ENCODE results near the gene LTBP1. TPM values are rescaled to one million over a fixed set of nuclear protein-coding genes. Genes with fewer than 3 reads are reported as not detected.

Gene LTBP1
- total RNA-seq, 2 experiments from 2014 or later, result 61.1 to 82.6 TPM

- POLR2A ChIA-PET, result interaction anchor here (0.7 kb wide), 1 partner anchor 39 kb away, joined by 3 read pairs; no protein-coding TSS in a partner anchor
- CTCF ChIA-PET (ENCODE audit: unreplicated experiment), result no interaction called here
- Histone ChIP-seq H2AFZ (ENCODE audit: low read length) (no peak overlapping the region), H3K27ac (ENCODE audit: low read depth, low read length, poor library complexity, severe bottlenecking) (no peak overlapping the region), H3K79me2 (ENCODE audit: insufficient read depth, low read depth, low read length) (no peaks in the 10 kb centered on the region), H3K4me1 (ENCODE audit: insufficient read depth, low read length, poor library complexity, severe bottlenecking) (no peaks in the 10 kb centered on the region), H3K4me2 (ENCODE audit: low read length) (no peak overlapping the region), H3K4me3 (ENCODE audit: low read depth, low read length, poor library complexity, severe bottlenecking) (no peak overlapping the region), H3K36me3 (ENCODE audit: insufficient read depth, low read length) (peaks cover 82% of the 10 kb centered on the region), H4K20me1 (ENCODE audit: insufficient read depth, low read length) (no peaks in the 10 kb centered on the region), H3K9me3 (ENCODE audit: low read length) (no peaks in the 10 kb centered on the region), H3K9me2 (ENCODE audit: insufficient read depth, low read length) (no peaks in the 10 kb centered on the region)
- BruUV-seq (replicated peaks), result no TSS peak
- intact Hi-C loops (cut with micrococcal nuclease; ENCODE audit: unreplicated experiment), result no loop called here
- no peak for TF ChIP-seq EZH2phosphoT487 (IDR thresholded peaks at IDR 0.05; ENCODE audit: borderline replicate concordance, low read depth, low read length)
- TF ChIP-seq, protein P1, sequence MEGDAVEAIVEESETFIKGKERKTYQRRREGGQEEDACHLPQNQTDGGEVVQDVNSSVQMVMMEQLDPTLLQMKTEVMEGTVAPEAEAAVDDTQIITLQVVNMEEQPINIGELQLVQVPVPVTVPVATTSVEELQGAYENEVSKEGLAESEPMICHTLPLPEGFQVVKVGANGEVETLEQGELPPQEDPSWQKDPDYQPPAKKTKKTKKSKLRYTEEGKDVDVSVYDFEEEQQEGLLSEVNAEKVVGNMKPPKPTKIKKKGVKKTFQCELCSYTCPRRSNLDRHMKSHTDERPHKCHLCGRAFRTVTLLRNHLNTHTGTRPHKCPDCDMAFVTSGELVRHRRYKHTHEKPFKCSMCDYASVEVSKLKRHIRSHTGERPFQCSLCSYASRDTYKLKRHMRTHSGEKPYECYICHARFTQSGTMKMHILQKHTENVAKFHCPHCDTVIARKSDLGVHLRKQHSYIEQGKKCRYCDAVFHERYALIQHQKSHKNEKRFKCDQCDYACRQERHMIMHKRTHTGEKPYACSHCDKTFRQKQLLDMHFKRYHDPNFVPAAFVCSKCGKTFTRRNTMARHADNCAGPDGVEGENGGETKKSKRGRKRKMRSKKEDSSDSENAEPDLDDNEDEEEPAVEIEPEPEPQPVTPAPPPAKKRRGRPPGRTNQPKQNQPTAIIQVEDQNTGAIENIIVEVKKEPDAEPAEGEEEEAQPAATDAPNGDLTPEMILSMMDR (conservative IDR thresholded peaks at IDR 0.05; ENCODE audit: low read length), result no peak
- DNase-seq (ENCODE audit: low spot score), result no peak
Measured at GRCh38 chr2:33145459-33145858, 198.7 kb downstream of the LTBP1 start.

DNA sequence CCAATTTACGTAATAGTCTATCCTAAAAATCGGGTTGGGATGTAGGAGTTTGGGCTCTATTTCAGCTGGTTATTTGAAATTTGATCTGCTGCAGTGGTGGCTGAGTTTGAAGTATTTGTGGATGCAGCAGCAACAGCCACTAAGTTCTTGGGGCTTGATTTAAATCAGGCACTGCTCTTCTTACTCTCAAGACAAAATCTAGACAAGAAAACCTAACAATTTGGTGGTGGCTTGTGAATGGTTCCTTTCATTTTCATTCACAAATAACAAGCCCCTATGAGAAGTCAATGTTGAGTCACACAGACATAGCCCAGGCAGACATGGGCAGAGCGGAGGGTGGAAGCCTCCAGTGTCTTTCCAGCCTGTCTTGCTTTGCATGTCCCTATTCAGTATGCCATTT, 199.3 kb downstream of the LTBP1 start:
- H3K79me2 ChIP-seq (ENCODE audit: insufficient read depth, low read depth, low read length), result no peaks in the 10 kb centered on the region
- H3K9me3 ChIP-seq (ENCODE audit: low read length), result no peaks in the 10 kb centered on the region
- no peak overlapping the region for H2AFZ ChIP-seq (ENCODE audit: low read length)
- no peak overlapping the region for H3K4me2 ChIP-seq (ENCODE audit: low read length)
- no peaks in the 10 kb centered on the region for H3K9me2 ChIP-seq (ENCODE audit: insufficient read depth, low read length)
- ChIA-PET POLR2A (interaction anchor here (0.6 kb wide), 1 partner anchor 19 kb away, joined by 3 read pairs; no protein-coding TSS in a partner anchor), CTCF (ENCODE audit: unreplicated experiment) (no interaction called here)
- H3K4me3 ChIP-seq (ENCODE audit: low read depth, low read length, poor library complexity, severe bottlenecking), result no peak overlapping the region
- H3K4me1 ChIP-seq (ENCODE audit: insufficient read depth, low read length, poor library complexity, severe bottlenecking), result no peaks in the 10 kb centered on the region
- H3K36me3 ChIP-seq (ENCODE audit: insufficient read depth, low read length), result peaks cover 79% of the 10 kb centered on the region
- no TSS peak for BruUV-seq (replicated peaks)
- H4K20me1 ChIP-seq (ENCODE audit: insufficient read depth, low read length), result no peaks in the 10 kb centered on the region
- no peak overlapping the region for H3K27ac ChIP-seq (ENCODE audit: low read depth, low read length, poor library complexity, severe bottlenecking)
- no peak for DNase-seq (ENCODE audit: low spot score)
- TF ChIP-seq EZH2phosphoT487 (IDR thresholded peaks at IDR 0.05; ENCODE audit: borderline replicate concordance, low read depth, low read length), result no peak
- TF ChIP-seq, protein P1 (conservative IDR thresholded peaks at IDR 0.05; ENCODE audit: low read length), result no peak
- intact Hi-C loops (cut with micrococcal nuclease; ENCODE audit: unreplicated experiment), result no loop called here

DNA sequence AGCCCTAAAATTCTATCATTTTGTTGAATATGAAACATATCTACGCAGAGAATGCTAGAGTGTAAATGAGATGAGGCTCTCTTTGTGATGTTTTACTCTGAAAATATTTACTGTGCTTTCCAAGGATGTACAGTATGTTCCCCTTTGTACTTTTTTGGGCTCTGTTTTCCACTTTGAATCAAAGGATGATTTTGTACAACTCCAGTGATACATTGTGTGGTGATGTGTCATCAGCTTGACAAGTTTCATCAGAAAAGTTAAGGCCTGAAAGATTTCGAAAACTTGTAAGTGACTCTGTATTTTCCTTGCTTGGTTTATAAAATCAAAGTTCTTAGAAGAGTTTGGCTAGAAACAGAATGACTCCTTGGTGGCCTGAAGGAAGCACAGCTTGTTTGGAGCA, 206.3 kb downstream of the LTBP1 start:
- no peaks in the 10 kb centered on the region for H3K79me2 ChIP-seq (ENCODE audit: insufficient read depth, low read depth, low read length)
- H3K9me2 ChIP-seq (ENCODE audit: insufficient read depth, low read length), result no peaks in the 10 kb centered on the region
- H3K36me3 ChIP-seq (ENCODE audit: insufficient read depth, low read length), result peaks cover 58% of the 10 kb centered on the region
- H3K4me2 ChIP-seq (ENCODE audit: low read length), result no peak overlapping the region
- H2AFZ ChIP-seq (ENCODE audit: low read length), result no peak overlapping the region
- H3K4me1 ChIP-seq (ENCODE audit: insufficient read depth, low read length, poor library complexity, severe bottlenecking), result no peaks in the 10 kb centered on the region
- BruUV-seq (replicated peaks), result no TSS peak
- POLR2A ChIA-PET, result interaction anchor here (0.8 to 1.0 kb wide), 2 partner anchors 9 to 219 kb away, joined by 3 read pairs; no protein-coding TSS in a partner anchor
- H4K20me1 ChIP-seq (ENCODE audit: insufficient read depth, low read length), result no peaks in the 10 kb centered on the region
- CTCF ChIA-PET (ENCODE audit: unreplicated experiment), result no interaction called here
- no peak overlapping the region for H3K27ac ChIP-seq (ENCODE audit: low read depth, low read length, poor library complexity, severe bottlenecking)
- H3K4me3 ChIP-seq (ENCODE audit: low read depth, low read length, poor library complexity, severe bottlenecking), result no peak overlapping the region
- no peak for DNase-seq (ENCODE audit: low spot score)
- TF ChIP-seq EZH2phosphoT487 (IDR thresholded peaks at IDR 0.05; ENCODE audit: borderline replicate concordance, low read depth, low read length), result no peak
- TF ChIP-seq, protein P1 (conservative IDR thresholded peaks at IDR 0.05; ENCODE audit: low read length), result no peak
- intact Hi-C loops (cut with micrococcal nuclease; ENCODE audit: unreplicated experiment), result no loop called here
- no peaks in the 10 kb centered on the region for H3K9me3 ChIP-seq (ENCODE audit: low read length)
